DMS79 (cell line): ENCODE measurements around the gene THUMPD1.
"Not testable (repeated sequence)": the region's sequence is repeated elsewhere in the genome, so short reads cannot be mapped to it uniquely, and the experiment has no call there.

Experiments used
- DNase-seq: peaks from one replicate; lab custom pipeline; 2025; lab: John Stamatoyannopoulos, UW

Gene THUMPD1

GRCh38 chr16:20747030-20747816 lies 5.6 kb upstream of the THUMPD1 start:
- no peak for DNase-seq

- DNase-seq: no peak
Observed at GRCh38 chr16:20746461-20746860, 4.8 kb upstream of the THUMPD1 start.

GRCh38 chr16:20744922-20745440 lies 3.4 kb upstream of the THUMPD1 start:
- DNase-seq: no peak

DNA sequence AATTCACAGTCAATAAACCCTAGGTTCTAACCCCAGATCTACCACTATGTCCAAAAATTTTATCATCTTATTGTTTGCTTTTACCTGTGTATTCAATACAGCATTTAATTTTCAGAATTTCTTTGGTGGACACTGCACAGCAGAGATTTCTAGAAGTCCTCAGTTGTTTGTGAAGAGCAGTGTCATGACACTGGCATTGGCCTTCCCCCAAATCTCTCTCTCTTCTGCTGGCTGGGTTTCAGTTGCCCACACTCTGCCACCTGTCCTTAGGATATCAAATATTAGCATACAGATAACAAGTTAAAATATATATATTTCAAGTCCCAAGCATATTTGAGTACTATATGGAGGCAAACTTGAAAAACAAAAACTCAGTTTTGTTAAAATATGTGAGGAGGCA lies 2.0 kb upstream of the THUMPD1 start:
- DNase-seq: no peak

GRCh38 chr16:20740901-20741521 lies 607 bp downstream of the THUMPD1 start:
- DNase-seq: peak; percentile 39

DNA sequence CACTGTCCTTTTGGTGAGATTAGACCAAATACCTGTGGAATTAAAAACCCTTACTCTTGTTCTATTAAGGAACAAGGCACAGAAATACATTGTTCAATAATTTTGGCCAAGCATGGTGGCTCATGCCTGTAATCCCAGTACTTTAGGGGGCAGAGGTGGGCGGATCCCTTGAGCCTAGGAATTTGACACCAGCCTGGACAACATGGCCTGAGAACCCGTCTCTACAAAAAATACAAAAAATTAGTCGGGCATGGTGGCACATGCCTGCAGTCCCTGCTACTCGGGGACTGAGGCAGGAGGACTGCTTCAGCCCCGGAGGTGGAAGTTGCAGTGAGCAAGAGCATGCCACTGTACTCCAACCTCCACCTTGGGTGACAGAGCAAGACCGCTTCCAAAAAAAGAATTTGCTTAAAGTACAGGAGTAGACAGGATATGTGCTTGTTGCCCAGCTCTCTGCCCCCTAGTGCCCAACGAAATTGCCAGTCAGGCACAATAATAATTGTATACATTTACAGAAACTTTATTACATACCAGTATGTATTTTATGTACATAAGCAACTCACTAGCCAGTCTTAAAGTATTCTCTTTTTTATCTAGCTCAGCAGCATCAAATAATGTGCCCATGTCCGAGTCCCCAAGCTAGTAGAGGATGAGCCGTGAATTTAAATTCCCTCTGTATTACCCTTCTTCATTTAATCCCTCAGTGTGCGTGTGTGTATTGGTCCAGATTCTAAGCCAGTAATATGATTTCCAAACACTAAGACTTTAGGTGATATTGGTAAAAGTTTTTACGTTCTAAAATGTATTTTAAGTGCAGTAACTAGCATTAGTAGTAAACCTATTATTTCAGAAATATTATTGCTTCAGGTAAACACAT lies 1.4 kb downstream of the THUMPD1 start:
- no peak for DNase-seq

DNA sequence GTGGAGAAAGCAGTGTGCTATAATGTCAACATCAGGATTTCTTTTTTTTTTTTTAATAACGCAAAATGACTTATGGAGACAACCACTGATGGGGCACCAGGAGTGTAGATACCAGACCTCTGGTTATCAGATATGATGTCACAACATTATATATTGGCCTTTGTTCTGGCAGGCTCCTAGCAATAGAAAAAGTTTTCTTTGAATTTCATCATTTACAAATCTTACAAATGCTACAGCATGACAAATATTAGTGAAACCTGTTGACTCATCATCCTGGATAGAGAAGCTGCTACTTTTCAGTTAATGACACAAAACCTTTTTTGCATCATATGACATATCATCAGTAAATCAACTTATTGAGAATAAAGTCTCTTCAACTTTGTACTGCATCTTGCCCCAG lies 6.1 kb downstream of the THUMPD1 start:
- no peak for DNase-seq

DNA sequence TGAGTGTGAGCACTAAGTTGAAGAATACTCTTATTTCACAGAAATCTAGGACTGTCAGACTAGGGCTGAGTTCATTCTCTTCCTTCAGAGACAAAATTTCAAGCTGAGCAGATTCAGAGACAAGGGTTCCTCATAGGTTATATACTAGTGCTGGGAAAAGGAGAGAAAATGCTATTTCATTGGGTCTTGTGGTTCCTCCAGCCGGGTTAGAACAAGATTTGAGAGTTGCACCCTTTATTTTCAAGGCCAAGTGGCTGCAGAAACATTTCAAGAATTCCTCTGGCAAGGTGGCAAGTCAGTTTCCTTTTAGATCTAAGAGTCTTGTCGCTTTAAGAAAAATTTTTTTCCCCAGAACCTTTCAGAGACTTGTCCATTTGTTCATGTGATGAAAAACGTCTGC lies 6.8 kb downstream of the THUMPD1 start:
- no peak for DNase-seq

GRCh38 chr16:20734056-20734455 lies 7.6 kb downstream of the THUMPD1 start:
- DNase-seq: no peak

- DNase-seq: no peak
Observed at GRCh38 chr16:20729141-20729540, 12.5 kb downstream of the THUMPD1 start.

GRCh38 chr16:20727181-20727580 lies 14.4 kb downstream of the THUMPD1 start:
- peak; percentile 51 for DNase-seq

DNA sequence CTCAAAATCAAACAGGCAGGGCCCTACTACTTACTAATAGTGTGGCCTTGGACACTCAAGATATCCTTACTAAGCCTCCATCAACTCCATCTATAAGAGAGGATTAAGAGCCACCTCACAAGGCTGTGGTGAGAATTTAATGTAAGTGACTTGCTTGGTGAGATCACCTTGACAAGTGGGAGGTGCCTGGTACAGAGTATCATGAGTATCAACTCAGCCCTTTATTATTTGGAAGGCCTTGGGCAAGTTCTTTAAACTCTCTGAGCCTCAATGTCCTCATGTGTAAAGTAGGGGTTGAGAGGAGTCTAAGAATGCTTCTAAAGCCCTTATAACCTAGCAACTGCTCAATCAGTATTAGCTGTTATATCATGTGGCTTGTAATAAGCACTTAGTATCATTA lies 15.0 kb downstream of the THUMPD1 start:
- DNase-seq: peak; percentile 77

GRCh38 chr16:20720251-20720650 lies 21.4 kb downstream of the THUMPD1 start:
- DNase-seq: no peak

- DNase-seq: not testable (repeated sequence)
Observed at GRCh38 chr16:20717718-20718117, 23.9 kb downstream of the THUMPD1 start.

DNA sequence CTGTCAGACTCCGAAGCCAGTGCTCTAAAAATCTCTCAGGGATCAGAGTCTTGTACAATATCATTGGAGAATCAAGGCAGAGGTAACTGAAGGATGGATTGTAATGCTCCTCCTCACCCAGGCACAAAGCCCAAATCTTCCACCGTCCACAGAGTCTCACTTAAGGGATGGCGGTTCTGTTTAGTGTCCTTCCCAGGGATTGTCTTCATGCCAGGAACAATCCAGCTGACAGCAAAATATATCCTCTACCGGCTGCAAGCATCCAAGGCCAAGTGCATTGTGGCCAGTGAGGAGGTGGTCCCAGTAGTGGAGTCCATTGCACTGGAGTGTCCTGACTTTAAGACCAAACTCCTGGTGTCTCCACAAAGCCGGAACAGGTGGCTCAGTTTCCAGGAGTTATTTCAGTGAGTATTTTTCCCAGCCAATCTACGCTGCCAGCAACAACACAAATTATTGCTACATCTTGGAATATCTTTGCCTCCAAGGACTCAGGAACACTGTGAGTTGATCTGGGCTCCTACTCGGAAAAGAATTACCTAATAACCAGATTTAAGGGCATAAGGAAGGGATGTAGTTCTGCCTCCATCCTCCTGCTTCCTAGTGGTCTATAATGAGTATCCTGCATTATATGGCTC lies 30.2 kb downstream of the THUMPD1 start:
- DNase-seq: no peak

DNA sequence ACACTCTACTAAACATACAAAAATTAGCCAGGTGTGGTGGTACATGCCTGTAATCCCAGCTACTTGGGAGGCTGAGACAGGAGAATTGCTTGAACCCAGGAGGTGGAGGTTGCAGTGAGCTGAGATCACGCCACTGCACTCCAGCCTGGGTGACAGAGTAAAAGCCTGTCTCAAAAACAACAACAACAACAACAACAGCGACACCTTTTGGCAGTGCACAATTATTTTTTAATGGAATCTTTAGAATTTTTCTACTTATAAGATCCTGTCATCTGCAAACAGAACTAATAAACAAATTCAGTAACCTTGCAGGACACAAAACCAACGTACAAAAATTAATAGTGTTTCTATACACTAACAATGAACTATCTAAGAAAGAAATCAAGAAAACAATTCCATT lies 33.5 kb downstream of the THUMPD1 start:
- DNase-seq: not testable (repeated sequence)

DNA sequence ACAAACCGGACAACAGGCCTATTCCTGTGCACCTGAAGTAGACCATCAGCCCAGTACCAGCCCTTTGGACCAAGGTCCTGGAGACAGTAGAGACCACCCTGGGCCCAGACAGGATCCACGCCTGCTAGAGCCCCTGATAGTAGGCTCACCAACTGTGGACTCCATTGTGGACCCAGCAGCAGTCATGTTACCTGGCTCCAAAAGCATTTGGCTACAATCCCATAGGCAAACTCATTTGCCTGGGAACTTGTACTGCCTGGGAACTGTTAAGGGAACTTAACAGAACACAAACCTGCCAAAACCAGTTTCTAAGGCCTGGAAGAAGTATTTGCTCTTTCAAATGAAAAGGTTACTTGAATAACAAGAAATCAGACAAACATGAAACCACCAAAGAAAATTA lies 34.2 kb downstream of the THUMPD1 start:
- no peak for DNase-seq

DNA sequence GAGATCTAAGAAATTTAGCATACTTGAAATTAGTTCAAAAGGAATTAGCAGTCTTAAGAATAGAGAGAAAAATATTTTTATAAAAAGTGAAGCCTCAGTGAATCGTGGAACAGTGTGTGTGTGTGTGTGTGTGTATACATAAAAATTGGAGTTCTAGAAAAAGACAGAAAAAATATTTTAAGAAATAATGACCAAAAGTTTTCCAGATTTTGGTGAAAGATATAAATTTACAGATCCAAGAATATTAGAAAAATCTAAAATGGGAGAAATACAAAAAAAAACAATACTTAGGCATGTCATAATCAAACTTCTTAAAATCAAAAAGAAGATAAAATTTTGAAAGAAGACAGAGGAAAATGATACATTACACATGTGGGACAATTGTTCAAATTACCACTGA lies 35.6 kb downstream of the THUMPD1 start:
- DNase-seq: not testable (repeated sequence)

- no peak for DNase-seq
Observed at GRCh38 chr16:20704281-20704680, 37.3 kb downstream of the THUMPD1 start.

GRCh38 chr16:20701692-20702091 lies 39.9 kb downstream of the THUMPD1 start:
- DNase-seq: not testable (repeated sequence)

- DNase-seq: no peak
Observed at GRCh38 chr16:20696618-20697017, 45.0 kb downstream of the THUMPD1 start.

DNA sequence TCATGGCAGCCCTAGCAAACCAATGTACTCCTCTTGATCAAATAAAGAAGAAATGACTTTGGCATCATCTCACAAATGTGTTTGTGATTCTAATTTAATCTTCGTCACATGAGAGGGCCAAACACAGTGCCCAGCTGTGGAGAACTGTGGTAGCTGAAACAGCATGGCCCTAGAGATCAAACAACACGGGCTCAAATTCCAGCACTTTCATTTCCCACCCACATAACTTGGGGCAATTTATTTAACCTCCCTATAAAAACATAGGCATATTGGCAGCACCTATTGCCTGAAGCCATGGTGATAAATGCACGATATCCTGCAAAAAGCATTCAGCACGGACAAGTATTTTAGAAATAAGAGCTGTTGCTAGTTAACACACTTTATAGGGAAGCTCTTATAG lies 46.6 kb downstream of the THUMPD1 start:
- DNase-seq: no peak
